ENCODE measurements around the gene TRMO.

TRMO gene

GRCh38 chr9:97857606-97858392 is 64.5 kb downstream of the TRMO start:
- no peak for DNase-seq

DNA sequence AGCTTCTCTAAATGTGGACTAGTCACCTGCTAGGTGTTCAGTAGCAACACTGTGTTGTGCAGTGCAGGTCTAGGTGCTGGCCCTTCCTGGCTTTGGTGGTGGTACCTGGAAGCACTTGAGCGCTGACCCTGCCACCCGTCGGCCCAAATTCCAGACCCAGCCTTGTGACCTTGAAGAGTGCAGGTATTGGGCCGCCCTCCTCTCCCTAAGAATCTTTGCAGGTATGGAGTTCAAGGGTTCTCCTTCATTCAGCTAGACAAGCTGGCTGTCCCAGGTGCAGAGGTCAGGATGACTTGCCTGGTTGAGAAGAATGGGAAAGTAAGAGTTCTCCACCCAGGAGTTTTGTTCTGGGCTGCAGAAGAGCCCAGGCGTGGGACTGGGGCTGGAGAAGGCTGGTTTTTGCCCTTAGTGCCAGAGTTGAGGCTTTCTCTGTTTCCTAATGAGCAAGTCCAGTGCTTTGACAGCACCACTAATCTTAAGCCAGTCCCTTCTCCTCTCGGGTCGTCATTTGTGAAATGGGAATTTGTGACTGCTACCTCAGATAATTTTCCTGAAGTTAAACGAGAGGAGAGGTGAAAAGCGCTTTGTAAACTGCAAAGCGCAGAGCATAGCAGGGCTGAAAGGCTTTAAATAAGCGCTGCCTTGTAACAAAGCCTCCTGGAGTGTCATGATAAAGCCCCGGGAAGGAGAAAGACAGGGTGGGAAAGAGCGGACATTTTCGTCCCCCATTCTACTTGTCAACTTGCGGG is 65.3 kb downstream of the TRMO start:
- DNase-seq, result no peak

DNA sequence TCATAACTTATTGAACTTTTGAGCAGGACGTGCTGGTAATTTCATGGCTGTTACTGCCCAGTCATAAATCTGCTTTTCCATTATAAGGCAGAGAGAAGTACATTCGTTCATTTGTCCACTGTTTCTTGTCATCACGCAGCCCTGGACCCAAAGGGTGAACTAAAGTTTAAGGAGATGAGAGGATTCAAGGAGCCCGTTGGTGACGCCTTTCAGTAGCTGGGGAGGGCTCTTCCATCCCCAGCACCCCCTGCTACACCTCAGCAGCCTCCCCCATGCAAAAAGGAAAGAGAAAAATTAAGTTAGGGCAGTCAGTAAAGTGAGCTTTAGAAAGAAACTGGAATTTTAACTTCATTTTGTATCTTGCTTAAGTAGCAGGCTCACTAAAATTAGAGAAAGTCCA is 66.4 kb downstream of the TRMO start:
- DNase-seq, result no peak

- no peak for DNase-seq
Measured at GRCh38 chr9:97855486-97855875, 66.8 kb downstream of the TRMO start.

GRCh38 chr9:97854696-97855485 is 67.4 kb downstream of the TRMO start:
- DNase-seq, result no peak
